Stimulated activated CD4-positive, alpha-beta T cell treated with anti-CD3 and anti-CD28 coated beads, Interleukin-12 subunit alpha, Interleukin-12 subunit beta, amount 100 ng/mL, for 24 hours (primary cell): ENCODE data around the gene ITGA3.
A peak's percentile ranks its signal among the peaks of the same experiment; 100 is the strongest.

ENCODE experiments used
- DNase-seq, 2 experiments: peaks; one replicate each; pipeline ENCODE4 v3.0.0-alpha.2; 2020; ENCODE audit warnings: low read depth in 2 of 2

ITGA3 gene

DNA sequence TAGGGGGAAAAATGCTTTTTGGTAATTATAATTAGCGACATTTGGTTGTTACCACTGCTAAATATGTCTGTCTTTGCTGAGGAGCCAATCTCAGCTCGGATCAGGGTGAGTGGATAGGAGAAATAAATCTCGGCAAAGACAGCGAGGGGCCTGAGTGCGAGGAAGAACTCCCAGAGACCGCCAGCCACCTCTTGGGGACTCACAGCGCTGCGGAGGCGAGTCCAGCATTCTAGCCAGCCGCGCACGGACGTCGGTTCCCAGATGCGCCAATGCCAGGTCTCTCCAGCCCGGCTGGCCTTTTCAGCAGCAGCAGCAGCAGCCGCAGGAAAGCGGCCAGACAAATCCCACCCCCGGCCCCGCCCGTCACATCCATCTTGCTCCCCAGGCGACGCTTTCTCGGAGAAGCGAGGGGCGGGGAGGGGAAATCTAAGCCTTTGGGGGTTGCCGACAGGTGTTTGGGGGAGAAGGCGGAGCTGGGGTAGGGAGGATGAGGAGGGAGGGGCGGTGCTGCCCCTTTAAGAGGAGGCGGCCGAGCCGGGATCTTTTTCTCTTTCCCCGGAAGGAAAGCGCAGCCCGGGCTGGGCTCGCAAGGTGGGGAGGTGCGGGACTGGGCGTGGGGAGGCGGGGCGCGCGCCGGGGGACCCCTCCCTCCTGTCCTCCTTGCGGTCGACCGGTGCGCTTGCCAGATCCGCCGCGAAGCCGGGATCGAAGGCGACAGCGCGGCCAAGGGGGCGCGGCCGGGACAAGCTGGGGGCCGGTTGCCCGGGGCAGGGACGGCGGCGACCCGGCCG, at the start of gene ITGA3:
Gene ITGA3 (plus strand): TSS at position 685 of the 791 bp plus-strand sequence. CDS start 330 bp downstream, outside the sequence.
- peak; percentile 31 to 61 for DNase-seq

GRCh38 chr17:50009282-50009681, 46.6 kb upstream of the ITGA3 start:
- DNase-seq: no peak

GRCh38 chr17:50013079-50013478, 42.8 kb upstream of the ITGA3 start:
- DNase-seq: no peak

GRCh38 chr17:50014471-50015088, 41.3 kb upstream of the ITGA3 start:
- DNase-seq: no peak

DNA sequence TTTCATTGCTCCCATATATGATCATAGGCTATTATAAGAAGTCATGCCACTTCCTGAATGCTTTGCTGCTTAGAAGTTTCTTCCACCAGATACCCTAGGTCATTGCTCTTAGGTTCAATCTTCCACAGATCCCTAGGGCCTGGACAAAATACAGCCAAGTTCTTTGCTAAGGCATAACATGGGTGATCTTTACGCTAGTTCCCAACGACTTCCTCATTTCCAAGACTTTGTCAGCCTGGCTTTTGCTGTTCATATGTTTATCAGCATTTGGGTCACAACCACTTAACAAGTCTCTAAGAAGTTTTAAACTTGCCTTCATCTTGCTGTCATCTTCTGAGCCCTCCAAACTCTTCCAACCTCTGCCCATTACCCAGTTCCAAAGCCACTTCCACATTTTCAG, 40.8 kb upstream of the ITGA3 start:
- DNase-seq: no peak

- DNase-seq: no peak
These were observed 37.0 kb upstream of the ITGA3 start for GRCh38 chr17:50018909-50019308.

DNA sequence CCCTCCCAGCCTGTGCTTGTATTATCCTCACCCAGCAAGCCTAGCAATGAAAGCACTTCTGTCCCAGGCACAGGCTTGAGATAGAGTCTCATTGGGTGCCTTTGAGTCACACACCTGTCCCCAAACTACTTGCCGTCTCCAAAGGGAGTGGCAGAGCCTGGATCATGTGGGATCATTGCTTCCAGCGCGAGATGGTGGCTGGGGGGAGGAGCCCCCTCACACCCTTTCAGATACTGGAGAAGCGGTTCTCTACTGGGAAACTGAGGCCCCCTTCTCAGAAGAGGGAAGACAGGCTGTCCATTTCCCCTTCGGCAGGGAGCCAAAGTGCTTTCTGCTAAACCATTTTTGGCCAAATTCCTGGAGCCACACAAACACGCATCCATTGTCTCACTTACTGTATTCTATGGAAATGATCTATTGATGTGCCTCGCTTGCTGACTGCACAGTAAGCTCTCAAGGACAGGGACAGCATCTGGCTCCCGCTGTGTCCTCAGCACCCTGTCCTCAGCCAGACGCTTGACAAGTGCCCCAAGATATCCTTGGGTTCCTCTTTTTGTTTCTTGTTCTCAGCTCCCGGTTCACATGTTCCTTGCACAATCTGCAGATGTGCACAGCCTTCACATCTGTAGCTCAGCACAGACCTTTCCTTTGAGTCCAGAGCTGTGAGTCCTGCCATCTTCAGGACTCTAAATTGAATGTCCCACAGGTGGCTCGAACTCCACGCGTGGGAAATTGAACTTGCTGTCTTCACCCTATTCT, 34.9 kb upstream of the ITGA3 start:
- no peak for DNase-seq

DNA sequence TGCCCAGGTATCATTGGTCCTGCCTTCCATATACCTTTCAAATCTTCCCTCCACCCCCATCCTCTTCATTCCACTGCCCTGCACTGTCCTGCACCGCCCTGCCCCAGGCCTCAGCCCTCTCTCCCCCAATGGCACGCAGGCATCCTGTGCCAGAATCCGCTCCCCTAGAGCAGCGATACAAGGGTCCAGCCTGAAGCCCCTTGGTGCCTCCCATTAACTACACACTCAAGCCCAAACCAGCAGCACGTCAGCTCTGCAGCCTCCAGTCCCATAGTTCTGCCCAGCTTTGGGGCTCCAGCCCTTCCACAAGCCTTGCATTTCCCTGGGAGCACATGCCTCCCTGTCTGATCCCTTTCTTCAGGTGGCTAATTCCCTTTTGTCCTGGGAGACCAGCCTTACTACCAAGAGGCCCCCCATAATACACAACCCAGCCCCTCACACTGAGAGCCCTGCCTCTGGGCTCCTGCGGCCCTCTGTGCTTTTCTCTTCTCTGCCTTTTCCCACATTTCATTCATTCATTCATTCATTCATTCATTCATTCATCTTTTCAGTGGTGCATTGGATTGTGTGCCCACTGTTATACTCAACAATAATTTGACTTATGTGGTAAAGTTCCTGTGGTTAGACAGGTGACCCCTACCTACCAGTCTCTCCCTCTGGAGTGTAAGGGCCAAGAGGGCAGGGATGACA, 34.1 kb upstream of the ITGA3 start:
- no peak for DNase-seq

DNA sequence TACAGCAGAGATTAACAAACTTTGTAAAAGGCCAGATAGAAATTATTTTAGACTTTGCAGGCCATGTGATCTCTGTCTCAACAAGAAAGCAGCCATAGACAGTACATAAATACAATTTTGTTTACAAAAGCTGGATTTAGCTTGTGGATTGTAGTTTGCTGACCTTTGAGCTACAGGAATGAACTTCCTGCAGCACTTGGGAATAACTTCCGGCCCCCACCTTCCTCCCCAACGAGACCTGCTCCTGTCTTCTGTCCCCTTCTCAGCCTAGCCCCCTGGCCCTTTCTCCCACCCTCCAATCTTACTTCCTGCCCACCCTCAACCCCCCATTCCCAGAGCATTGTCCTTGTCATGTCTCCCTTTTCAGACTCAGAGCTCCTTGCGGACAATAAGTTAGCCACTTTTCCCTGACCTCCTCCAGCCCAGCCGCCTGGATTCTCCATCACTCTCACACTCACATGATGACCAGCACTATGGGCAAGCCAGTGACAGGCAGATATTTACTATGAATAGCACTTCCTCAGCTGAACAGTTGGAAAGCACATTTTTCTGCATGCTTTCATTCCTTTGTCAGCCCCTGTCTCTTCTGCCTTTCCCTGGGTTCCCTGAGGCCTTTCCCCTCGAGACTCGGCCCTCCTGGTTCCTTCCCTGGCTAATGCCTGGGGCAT, 33.3 kb upstream of the ITGA3 start:
- DNase-seq: no peak

GRCh38 chr17:50023520-50023919, 32.4 kb upstream of the ITGA3 start:
- DNase-seq: no peak

GRCh38 chr17:50024808-50025207, 31.1 kb upstream of the ITGA3 start:
- no peak for DNase-seq

DNA sequence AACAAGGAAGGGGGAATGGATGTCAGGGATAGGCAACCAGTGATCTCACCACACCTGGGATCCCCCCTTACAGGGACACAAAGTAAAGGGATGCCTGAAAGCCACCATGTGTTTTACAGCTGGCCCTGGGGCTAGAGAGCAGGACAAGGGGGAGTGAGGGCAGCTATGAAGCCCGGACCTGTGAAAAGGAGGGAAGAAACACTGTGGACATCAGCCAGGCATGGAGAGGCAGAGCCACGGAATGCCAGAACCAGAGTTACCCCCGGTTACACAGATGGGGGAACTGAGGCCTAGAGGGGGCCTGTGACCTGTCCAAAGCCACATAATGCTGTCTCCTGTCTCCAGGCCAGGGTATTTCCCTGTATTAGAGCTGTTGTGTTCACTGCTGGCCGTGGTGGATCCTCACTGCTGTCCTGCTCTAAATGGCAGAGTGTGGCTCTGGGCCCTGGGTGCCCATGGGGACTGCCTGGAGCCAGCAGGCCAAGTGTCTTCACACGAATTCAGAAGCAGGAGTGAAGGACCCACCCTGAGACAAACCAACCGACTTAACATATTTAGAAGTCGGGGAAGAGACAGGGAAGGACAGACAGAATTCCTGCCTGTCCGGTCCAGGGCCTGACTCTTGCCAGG, 29.7 kb upstream of the ITGA3 start:
- no peak for DNase-seq

DNA sequence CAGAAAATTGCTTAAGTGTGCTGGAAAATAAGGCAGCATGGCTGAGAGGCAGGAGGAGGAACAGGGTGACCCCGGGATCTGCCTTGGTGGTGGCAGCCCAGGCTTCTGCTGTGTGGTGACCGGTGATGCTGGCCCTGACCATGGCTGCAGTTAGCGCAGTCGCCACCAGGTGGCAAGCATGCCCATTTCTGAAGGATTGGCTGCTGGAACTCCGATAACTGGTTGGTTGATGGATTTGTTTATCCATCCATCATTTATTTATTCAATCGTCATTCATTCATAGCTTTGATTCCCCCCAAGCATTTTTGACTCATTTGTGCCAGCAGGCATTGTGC, 29.1 kb upstream of the ITGA3 start:
- DNase-seq: peak; percentile 62 to 82

DNA sequence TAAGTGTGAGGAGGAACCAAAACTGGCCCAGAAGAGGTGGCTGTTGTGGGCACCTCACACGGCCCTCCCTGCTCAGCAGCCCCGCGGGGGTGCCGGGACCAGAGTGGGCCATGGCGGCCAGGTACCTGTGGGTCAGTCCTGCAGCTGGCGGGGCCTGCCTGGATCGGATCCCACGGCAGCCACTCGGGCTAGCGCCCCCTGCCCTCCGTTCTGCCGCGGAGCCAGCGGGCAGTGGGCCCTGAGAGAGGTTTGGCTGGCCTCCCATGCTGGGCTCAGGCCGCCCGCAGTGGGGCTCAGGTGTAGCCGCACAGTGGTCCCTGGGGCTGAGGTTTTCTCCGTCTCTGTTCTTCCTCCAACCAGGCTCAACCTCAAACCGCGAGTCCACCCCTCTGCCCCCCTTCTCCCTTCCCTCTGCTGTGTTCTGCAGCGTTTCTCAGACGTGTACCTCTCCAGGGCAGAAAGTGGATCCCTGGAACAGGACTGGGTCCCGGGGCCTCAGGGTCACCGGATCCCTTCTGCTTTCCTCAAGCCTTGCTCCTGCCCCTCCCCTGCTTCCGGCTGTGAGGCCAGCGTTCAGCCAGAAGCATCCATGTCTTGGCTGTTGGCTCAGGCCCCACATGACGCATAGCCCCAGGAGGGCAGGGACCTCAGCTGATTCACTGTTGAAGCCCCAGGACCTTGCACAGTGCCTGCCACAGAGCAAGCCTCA, 28.6 kb upstream of the ITGA3 start:
- no peak for DNase-seq

DNA sequence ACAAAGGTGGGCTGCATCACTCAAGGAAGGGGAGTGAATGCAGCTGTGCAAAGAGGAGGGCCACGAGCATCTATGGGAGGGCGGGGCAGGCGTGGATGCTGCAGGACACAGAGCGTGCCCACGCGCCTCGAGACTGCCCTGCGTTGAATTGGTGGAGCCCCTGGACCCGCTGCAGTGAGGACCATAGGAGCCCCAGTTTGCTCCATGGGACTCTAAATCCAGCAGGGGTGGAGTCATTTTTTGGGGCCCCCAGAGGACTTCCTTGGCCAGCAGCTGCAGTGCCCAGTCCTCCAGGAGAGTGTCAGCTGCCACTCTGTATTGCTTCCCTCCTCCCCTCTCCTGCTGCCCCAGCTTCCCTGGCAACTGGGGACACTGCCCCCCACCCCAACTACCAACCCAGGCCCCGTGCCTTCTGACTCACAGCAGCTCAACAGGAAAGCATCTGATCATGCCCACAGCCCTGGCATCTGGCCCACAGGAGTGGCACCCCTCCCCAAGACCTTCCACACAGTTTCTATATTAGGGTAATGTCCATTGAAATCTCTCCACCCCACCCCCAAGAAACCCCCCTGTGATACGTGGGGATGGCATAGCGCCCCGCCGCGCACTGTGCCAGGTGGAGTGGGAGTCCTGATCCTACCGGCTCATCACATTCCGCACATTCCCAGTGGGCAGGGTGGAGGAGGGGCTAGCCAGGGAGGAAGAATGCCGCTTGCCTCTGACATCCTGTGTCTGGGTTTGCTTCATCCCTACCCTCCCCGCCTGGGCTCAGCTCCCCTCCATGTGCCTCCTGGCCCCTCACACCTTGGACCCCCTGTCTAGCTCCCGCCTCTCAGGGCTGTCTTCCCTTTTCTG, 27.8 kb upstream of the ITGA3 start:
- no peak for DNase-seq

DNA sequence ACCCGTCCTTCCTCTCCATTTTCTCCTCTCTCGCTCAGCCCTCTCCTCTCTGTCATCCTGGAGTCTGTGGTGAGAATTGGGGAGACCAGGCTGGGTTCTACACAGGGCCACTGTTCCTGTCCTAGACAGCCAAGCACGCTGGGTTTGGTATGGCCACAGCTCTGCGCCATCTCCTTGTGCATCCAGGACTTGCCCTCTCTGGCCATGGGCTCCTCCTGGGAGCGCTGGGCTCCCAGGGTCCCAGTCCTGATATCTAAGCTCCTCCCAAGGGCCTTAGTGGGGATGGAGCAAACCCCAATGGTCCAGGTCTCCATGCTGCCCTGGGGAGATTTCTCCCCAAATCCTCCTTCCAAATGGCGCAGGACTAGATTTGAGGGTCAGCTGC, 27.2 kb upstream of the ITGA3 start:
- DNase-seq: no peak

DNA sequence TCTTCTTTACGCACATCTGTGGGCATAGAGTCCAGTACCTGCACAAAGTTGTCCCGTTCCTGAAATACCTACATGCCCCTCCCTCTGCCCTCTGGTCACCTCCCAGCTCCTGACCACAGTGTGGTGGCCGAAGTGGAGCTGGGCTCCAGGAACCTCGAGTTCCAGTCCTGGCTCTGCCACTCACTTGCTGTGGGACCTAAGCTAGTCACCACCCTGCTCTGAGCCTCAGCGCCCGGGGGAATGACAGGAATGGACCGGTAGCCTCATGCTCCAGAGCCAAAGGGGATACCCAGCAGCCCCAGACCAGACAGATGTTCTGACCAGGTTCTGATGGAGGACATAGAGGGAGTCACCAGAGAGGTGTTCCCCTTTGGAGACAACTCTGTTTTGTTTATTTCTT, 26.7 kb upstream of the ITGA3 start:
- DNase-seq: no peak

- DNase-seq: no peak
These were observed 22.6 kb upstream of the ITGA3 start for GRCh38 chr17:50033316-50033715.

DNA sequence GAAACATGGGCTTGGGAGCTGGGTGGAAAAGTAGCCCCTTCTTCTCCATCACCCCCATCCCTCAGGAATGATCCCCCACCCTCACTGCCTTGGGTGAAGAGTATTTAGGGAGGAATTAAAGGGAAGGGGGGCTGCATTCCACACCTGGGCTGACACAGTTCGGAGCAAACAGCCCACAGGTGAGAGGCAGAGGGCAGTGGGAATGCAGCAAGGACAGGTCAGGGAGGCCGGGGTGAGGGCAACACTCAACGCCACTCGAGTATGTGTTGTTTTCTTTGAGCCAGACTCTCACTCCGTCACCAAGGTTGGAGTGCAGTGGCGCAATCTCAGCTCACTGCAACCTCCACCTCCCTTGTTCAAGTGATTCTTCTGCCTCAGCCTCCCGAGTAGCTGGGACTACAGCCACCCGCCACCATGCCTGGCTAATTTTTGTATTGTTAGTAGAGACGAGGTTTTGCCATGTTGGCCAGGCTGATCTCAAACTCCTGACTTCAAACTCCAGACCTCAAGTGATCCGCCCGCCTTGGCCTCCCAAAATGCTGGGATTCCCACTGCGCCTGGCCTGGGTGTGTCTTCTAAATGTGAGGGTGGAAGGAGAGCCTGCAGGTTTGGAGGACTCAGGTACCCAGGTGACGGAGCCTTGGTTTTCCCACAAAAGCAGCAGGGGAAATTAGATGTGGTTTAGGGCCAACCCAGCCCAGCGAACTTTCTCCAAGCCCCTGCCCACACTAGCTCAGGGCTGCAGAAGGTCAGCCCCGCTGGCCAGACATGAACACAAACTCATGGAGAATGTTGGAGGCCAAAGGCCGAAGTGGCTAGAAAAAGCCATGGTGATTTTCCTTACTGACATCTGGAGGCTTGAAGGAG, 21.2 kb upstream of the ITGA3 start:
- DNase-seq: no peak
